ENCODE results near the gene CSH2. TPM values are rescaled to one million over a fixed set of nuclear protein-coding genes. Genes with fewer than 3 reads are reported as not detected.

The CSH2 gene
- total and polyA plus RNA-seq, 5 experiments from 2014 or later: not detected

GRCh38 chr17:63836811-63837210 is 36.7 kb downstream of the CSH2 start:
- Mint-ChIP-seq H3K27ac (peak overlapping the region in 6 of 10 donors; percentile 11 to 76 (median 52)), H3K4me1 (peaks cover 27 to 75% (median 70%) of the 10 kb centered on the region in 4 donors), H3K36me3 (peaks cover 0 to 55% (median 11%) of the 10 kb centered on the region in 3 donors), H3K4me3 (no peak overlapping the region), H3K9me3 (no peaks in the 10 kb centered on the region), H3K27me3 (no peaks in the 10 kb centered on the region)
- ATAC-seq: no peak
- DNase-seq: no peak
- POLR2A ChIA-PET: interaction anchor here (11.4 to 15.6 kb wide), 2 partner anchors 7 to 138 kb away, joined by 177 to 205 read pairs; partner anchors contain the start of genes FTSJ3, LIMD2 and PSMC5

- Mint-ChIP-seq H3K9me3 (no peaks in the 10 kb centered on the region), H3K4me1 (peaks cover 27 to 77% (median 71%) of the 10 kb centered on the region in 4 donors), H3K27ac (peak overlapping the region in 8 of 10 donors; percentile 46 to 90 (median 74)), H3K4me3 (peak overlapping the region in 1 of 10 donors; percentile 36), H3K27me3 (no peaks in the 10 kb centered on the region), H3K36me3 (peaks cover 0 to 69% (median 18%) of the 10 kb centered on the region in 3 donors)
- POLR2A ChIA-PET: interaction anchor here (1.3 to 15.6 kb wide), 6 partner anchors 5 to 136 kb away, joined by 3 to 205 read pairs (median 94); partner anchors contain the start of genes CCDC47, DDX42, FTSJ3 and LIMD2
- no peak for ATAC-seq
- no peak for DNase-seq
These were observed 38.2 kb downstream of the CSH2 start for GRCh38 chr17:63835167-63835720.

GRCh38 chr17:63834431-63835166 is 38.9 kb downstream of the CSH2 start:
- Mint-ChIP-seq H3K4me1 (peaks cover 31 to 78% (median 73%) of the 10 kb centered on the region in 4 donors), H3K27me3 (no peaks in the 10 kb centered on the region), H3K36me3 (peaks cover 0 to 75% (median 22%) of the 10 kb centered on the region in 3 donors), H3K27ac (peak overlapping the region; percentile 48 to 93 (median 84)), H3K9me3 (no peaks in the 10 kb centered on the region), H3K4me3 (peak overlapping the region in 2 of 10 donors; percentile 15 to 51)
- peak; percentile 83 to 91 for ATAC-seq
- DNase-seq: peak; percentile 35 to 79 (median 62)
- POLR2A ChIA-PET: interaction anchor here (0.8 to 15.6 kb wide), 8 partner anchors 4 to 136 kb away, joined by 3 to 205 read pairs (median 8); partner anchors contain the start of genes CCDC47, DDX42, FTSJ3 and LIMD2

DNA sequence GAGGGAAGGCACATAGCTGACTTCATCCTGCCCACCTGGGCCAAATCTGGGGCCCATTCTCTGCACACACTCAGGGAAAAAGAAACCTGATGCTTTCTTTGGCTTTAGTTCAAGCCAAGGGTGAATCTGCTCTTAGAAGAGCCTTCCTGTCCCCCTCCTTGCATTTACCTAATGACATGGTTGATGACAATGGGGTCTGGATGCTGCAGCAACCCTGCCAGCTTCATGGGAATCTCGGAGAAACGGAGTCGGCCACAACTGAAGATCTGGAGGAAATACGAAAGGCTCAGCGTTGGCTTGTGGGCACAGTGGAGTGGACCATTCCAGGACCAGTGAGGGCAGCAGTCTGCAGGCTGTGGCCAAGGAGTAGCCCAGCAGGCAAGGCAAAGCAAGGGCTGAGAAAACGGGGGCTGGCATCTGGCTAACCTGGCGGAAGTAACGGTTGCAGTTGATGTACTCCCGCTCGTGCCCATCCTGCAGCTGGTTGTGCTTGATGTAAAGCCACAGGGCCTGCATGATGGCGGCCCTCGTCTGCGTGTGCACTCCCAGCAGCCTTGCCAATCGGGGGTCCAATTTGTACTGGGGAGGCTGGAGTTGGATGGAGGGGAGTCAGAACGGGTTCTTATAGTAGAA is 39.6 kb downstream of the CSH2 start:
- Mint-ChIP-seq H3K36me3 (peaks cover 0 to 82% (median 25%) of the 10 kb centered on the region in 3 donors), H3K9me3 (no peaks in the 10 kb centered on the region), H3K27ac (peak overlapping the region in 7 of 10 donors; percentile 19 to 89 (median 71)), H3K4me3 (peak overlapping the region in 1 of 10 donors; percentile 20), H3K4me1 (peaks cover 31 to 78% (median 73%) of the 10 kb centered on the region in 4 donors), H3K27me3 (no peaks in the 10 kb centered on the region)
- DNase-seq (no peak), ATAC-seq (no peak)
- POLR2A ChIA-PET: interaction anchor here (0.6 to 15.6 kb wide), 11 partner anchors 4 to 136 kb away, joined by 3 to 205 read pairs (median 6); partner anchors contain the start of genes CCDC47, DDX42, FTSJ3 and LIMD2

DNA sequence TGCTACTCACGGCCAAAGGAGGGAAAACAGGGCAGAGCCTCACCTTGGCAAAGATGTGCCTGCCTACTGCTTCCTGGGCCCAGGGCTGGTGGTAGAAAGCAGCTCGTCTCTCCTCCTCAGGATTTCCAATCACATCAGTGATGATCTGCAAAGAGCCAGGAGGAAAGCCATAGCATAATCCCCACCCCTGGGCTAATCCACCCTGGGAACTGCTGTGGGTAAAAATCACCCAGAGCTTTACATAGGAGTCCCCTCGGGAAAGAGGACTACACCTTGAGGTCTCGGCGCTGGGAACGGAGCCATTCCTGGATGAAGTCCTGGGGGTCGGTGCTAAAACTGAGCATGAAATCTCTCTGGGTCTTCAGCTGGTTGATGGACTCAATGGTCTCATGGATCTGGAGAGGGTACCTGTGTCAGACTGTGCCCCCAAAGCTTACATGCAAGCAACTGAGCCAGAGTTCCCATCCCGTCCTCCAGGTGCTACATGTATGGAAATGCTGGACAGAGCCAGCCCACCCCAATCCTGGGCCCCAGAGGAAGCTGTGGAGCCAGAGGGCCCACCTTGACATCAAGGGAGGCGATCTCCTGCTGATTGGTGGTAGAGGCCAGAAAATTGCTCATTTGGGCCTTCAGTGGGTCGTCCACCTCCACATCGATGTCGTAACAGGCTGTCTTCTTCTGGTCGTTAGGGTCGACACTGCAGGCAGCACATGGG is 40.3 kb downstream of the CSH2 start:
- DNase-seq: no peak
- H3K27ac Mint-ChIP-seq: peak overlapping the region in 8 of 10 donors; percentile 24 to 98 (median 62)
- H3K36me3 Mint-ChIP-seq: peaks cover 0 to 82% (median 25%) of the 10 kb centered on the region in 3 donors
- no peaks in the 10 kb centered on the region for H3K27me3 Mint-ChIP-seq
- POLR2A ChIA-PET: interaction anchor here (0.6 to 10.4 kb wide), 6 partner anchors 7 to 136 kb away, joined by 3 to 177 read pairs (median 8); partner anchors contain the start of genes CCDC47, DDX42, LIMD2 and SMARCD2
- H3K4me3 Mint-ChIP-seq: peak overlapping the region in 1 of 10 donors; percentile 20
- H3K9me3 Mint-ChIP-seq: no peaks in the 10 kb centered on the region
- no peak for ATAC-seq
- H3K4me1 Mint-ChIP-seq: peaks cover 34 to 78% (median 73%) of the 10 kb centered on the region in 4 donors

DNA sequence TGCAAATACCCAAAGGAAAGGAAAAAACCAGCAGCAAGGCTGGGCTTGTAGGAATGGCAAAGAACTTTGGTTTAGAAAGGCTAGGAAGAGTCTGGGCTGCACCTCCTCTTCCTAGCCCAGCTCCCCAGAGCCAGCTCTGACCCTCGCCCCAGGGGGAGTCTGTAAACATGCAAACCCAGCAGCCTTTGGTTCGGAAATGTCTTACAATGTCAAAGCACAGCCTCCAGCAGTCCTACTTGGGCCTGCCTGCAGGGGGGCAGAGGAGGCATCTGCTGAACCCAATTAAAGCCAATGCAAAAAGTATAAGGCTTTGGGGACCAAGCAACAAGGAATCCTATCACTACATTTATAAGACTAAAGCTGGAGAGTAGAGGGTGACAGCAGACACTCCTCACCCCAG is 41.0 kb downstream of the CSH2 start:
- Mint-ChIP-seq H3K4me3 (peak overlapping the region in 7 of 10 donors; percentile 16 to 81 (median 68)), H3K9me3 (no peaks in the 10 kb centered on the region), H3K27ac (peak overlapping the region; percentile 33 to 98 (median 86)), H3K4me1 (peaks cover 35 to 81% (median 75%) of the 10 kb centered on the region in 4 donors), H3K27me3 (no peaks in the 10 kb centered on the region), H3K36me3 (peaks cover 0 to 80% (median 25%) of the 10 kb centered on the region in 3 donors)
- POLR2A ChIA-PET: interaction anchor here (1.0 to 10.4 kb wide), 3 partner anchors 7 to 135 kb away, joined by 3 to 177 read pairs (median 146); partner anchors contain the start of genes LIMD2 and SMARCD2
- ATAC-seq (no peak), DNase-seq (no peak)

DNA sequence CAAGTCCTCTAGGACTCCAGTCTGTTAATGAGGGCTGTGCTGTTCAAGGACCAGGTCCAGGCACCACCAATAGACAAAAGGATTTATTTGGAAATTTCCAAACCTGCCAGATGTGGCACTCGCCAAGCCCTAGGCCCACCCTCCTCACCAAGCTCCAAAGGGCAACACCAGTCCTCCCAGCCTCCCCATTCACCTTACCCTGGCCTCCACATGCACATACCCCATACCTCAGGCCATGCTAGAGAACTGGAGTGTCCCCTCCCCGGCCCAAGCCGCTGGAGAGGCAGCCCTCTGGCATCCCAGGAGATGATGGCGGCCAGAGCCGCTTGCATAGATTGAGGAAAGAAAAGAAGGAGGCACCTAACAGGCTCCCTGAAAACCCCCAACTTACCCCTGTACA is 41.5 kb downstream of the CSH2 start:
- H3K4me1 Mint-ChIP-seq: peaks cover 38 to 82% (median 76%) of the 10 kb centered on the region in 4 donors
- H3K27ac Mint-ChIP-seq: peak overlapping the region; percentile 72 to 98 (median 86)
- H3K36me3 Mint-ChIP-seq: peaks cover 0 to 81% (median 27%) of the 10 kb centered on the region in 3 donors
- no peaks in the 10 kb centered on the region for H3K27me3 Mint-ChIP-seq
- POLR2A ChIA-PET: interaction anchor here (1.4 to 10.4 kb wide), 4 partner anchors 8 to 134 kb away, joined by 5 to 177 read pairs (median 89); partner anchors contain the start of genes CCDC47, DDX42, LIMD2 and SMARCD2
- H3K9me3 Mint-ChIP-seq: no peaks in the 10 kb centered on the region
- no peak for DNase-seq
- no peak for ATAC-seq
- peak overlapping the region in 9 of 10 donors; percentile 46 to 81 (median 69) for H3K4me3 Mint-ChIP-seq

- DNase-seq: peak in 1 of 10 donors; percentile 28
- POLR2A ChIA-PET: interaction anchor here (1.4 to 10.4 kb wide), 4 partner anchors 8 to 134 kb away, joined by 5 to 177 read pairs (median 89); partner anchors contain the start of genes CCDC47, DDX42, LIMD2 and SMARCD2
- Mint-ChIP-seq H3K9me3 (no peaks in the 10 kb centered on the region), H3K4me3 (peak overlapping the region in 9 of 10 donors; percentile 46 to 81 (median 69)), H3K36me3 (peaks cover 0 to 76% (median 27%) of the 10 kb centered on the region in 3 donors), H3K27me3 (no peaks in the 10 kb centered on the region), H3K27ac (peak overlapping the region; percentile 72 to 98 (median 86)), H3K4me1 (peaks cover 37 to 82% (median 77%) of the 10 kb centered on the region in 4 donors)
- no peak for ATAC-seq
These were observed 42.0 kb downstream of the CSH2 start for GRCh38 chr17:63831505-63831904.

- H3K27ac Mint-ChIP-seq: peak overlapping the region; percentile 72 to 98 (median 86)
- H3K36me3 Mint-ChIP-seq: peaks cover 0 to 73% (median 27%) of the 10 kb centered on the region in 3 donors
- H3K4me3 Mint-ChIP-seq: peak overlapping the region; percentile 21 to 81 (median 68)
- peaks cover 37 to 87% (median 82%) of the 10 kb centered on the region in 4 donors for H3K4me1 Mint-ChIP-seq
- no peak for ATAC-seq
- no peaks in the 10 kb centered on the region for H3K27me3 Mint-ChIP-seq
- DNase-seq: no peak
- no peaks in the 10 kb centered on the region for H3K9me3 Mint-ChIP-seq
- POLR2A ChIA-PET: interaction anchor here (0.6 to 10.4 kb wide), 7 partner anchors 9 to 402 kb away, joined by 3 to 177 read pairs (median 5); partner anchors contain the start of genes CCDC47, DDX42, LIMD2 and SMARCD2
These were observed 42.5 kb downstream of the CSH2 start for GRCh38 chr17:63830904-63831491.

DNA sequence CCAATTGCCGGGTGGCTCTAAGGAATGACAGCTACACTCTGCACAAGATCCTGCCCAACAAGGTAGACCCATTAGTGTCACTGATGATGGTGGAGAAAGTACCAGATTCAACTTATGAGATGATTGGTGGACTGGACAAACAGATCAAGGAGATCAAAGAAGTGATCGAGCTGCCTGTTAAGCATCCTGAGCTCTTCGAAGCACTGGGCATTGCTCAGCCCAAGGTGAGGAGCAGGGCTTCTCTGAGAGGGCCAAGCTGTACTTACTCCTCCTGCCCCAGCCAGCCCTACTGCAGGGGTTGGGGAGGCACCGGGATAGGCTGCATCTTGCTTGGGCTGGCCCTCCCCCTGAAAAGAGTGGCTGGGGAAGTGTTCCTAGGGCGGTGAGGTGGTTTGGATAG is 43.2 kb downstream of the CSH2 start:
- Mint-ChIP-seq H3K36me3 (peaks cover 0 to 72% (median 27%) of the 10 kb centered on the region in 3 donors), H3K4me1 (peaks cover 38 to 88% (median 85%) of the 10 kb centered on the region in 4 donors), H3K9me3 (no peaks in the 10 kb centered on the region), H3K4me3 (peak overlapping the region in 9 of 10 donors; percentile 18 to 81 (median 68)), H3K27me3 (no peaks in the 10 kb centered on the region), H3K27ac (peak overlapping the region; percentile 5 to 98 (median 86))
- ATAC-seq (no peak), DNase-seq (no peak)
- POLR2A ChIA-PET: interaction anchor here (0.6 to 10.4 kb wide), 9 partner anchors 9 to 757 kb away, joined by 3 to 177 read pairs (median 5); partner anchors contain the start of genes CCDC47, DDX42, LIMD2 and SMARCD2

Measured in naive thymus-derived CD8-positive, alpha-beta T cell (primary cell).